HG03139 (cell line): ENCODE results near the gene ARPC4.

ENCODE experiments used
- ATAC-seq: cut with Tn5 transposase; IDR thresholded peaks from one replicate; pipeline ENCODE4 v1.9.1; 2021; ENCODE audit not compliant: unreplicated experiment

Gene ARPC4

DNA sequence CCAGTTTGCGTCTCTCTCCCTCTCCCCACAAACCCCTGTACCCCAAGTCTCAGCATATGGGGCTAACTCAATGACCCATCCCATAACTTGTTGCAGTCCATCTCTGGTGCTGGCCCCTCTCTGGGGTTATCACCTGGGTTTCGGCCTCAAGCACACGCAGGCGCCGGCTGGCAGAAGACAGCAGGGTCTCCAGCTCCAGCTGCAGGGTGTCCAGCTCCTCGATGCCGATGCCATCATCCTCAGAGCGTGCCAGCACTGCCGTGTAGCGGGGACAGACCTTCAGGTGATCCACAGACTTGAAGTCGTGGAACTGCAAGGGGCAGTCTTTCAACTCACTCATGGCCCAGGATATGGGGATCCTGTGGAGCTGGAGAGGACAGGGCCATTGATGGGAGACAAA is 1.8 kb upstream of the ARPC4 start:
- no peak for ATAC-seq

- ATAC-seq: no peak
Observed at GRCh38 chr3:9791790-9792404, 985 bp upstream of the ARPC4 start.

GRCh38 chr3:9793161-9793781 is 389 bp downstream of the ARPC4 start:
- no peak for ATAC-seq

DNA sequence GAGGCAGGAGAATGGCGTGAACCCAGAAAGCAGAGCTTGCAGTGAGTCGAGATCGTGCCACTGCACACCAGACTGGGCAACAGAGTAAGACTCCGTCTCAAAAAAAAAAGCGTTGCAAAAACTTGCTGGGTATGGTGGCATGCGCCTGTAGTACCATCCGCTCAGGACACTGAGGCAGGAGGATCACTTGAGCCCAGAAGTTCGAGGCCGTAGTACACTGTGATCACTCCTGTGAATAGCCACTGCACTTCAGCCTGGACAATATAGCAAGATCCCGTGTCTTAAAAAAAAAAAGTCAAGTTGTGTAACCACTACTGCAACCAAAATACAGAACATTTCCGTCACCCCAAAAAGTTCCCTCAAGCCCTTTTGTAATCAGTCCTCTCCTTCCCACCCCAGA is 1.5 kb downstream of the ARPC4 start:
- ATAC-seq: no peak

GRCh38 chr3:9795207-9795606 is 2.3 kb downstream of the ARPC4 start:
- ATAC-seq: no peak

DNA sequence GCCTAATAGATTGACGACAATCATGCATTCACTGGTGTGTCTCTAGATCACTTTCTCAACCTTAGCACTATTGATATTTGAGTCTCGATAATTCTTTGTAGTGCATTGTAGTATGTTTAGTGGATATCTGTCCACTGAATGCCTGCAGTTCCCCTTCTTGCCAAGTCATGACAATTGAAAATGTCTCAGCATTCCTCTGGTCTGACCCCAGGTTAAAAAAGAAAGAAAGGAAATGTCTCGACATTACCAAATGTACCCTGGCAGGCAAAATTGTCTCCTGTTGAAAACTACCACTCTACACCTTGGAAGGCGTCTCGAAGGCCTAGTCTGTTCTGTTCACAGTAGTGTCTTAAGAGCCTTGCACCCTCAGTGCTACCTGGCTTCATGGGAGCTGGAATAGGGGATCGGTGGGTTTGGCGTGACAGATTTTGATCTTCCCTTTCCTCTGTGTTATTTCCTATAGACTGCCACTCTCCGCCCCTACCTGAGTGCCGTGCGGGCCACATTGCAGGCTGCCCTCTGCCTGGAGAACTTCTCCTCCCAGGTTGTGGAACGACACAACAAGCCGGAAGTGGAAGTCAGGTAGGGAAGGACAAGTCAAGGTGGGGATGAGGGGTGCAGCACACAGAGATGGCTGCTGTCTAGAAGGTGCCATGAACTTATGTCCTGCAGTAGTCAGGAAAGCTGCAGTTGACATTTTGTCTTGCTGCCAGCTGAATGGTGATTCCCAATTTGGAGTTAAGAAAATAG is 4.5 kb downstream of the ARPC4 start:
- no peak for ATAC-seq

- ATAC-seq: no peak
Observed at GRCh38 chr3:9800529-9800928, 7.6 kb downstream of the ARPC4 start.

DNA sequence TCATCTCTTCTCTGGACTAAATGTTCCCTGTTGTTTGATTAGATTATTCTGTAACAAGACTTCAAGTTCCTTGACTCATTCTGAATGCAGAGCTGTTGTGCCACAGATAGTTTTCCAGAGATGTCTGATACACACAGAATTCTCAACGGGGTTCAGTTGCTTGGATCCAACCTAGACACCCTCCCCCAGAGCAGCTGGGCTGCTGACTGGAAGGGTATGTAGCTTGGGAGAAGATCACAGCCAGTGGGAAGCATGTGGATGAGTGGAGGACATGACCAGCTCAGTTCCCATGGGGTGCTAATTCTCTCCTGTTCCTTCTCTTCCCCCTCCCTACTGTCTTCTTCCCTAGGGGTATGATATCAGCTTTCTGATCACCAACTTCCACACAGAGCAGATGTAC is 10.6 kb downstream of the ARPC4 start:
- no peak for ATAC-seq

GRCh38 chr3:9804996-9805395 is 12.1 kb downstream of the ARPC4 start:
- ATAC-seq: no peak

DNA sequence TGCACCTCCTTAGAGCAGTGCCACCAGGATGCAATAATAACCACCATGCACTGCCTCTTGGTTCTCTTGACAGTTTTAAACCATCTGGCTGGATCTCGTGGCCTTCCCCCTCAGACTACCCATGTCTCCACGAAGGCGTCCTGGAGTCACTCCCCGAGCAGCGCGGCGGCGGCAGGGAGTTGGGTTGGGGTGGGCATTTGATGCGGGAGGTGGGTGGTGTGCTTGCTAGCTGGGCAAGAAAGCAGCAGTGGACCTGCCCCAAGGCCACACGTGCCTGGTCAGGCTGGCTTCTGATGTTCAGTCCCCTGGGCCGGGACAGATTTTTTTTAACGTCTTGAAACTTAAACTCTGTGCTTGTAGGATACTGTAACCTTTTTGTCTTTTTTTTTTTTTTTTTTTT is 13.3 kb downstream of the ARPC4 start:
- no peak for ATAC-seq

GRCh38 chr3:9806688-9807589 is 14.1 kb downstream of the ARPC4 start:
- no peak for ATAC-seq

GRCh38 chr3:9807981-9808344 is 15.1 kb downstream of the ARPC4 start:
- ATAC-seq: no peak

GRCh38 chr3:9808345-9809037 is 15.6 kb downstream of the ARPC4 start:
- ATAC-seq: no peak

GRCh38 chr3:9809239-9809614 is 16.3 kb downstream of the ARPC4 start:
- no peak for ATAC-seq

GRCh38 chr3:9809615-9810432 is 16.9 kb downstream of the ARPC4 start, which contains the start of gene TTLL3:
Gene TTLL3, plus strand, starts transcription at chr3:9810262. Its CDS starts 400 bp downstream, at chr3:9810662.
- no peak for ATAC-seq

GRCh38 chr3:9810433-9810770 is 17.5 kb downstream of the ARPC4 start:
- no peak for ATAC-seq

DNA sequence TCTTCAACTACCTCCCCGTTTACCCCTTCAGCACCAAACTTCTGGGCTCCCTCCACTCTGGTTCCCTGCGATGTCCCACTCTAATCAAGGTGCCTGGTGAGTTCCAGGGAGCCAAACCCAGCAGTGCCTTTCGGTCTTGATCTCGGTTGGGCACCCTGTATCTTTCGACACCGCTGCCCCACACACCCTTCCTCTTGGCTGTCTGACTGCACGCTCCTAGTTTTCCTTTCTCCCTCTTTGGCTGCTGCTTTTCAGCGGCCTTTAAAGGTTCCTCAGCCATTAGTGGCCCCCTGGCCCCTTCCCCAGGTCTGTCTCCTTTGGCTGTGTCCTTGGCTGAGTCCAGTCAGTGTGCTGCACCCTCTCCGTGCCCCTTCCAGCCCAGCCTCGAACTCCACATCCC is 18.0 kb downstream of the ARPC4 start:
- ATAC-seq: no peak

DNA sequence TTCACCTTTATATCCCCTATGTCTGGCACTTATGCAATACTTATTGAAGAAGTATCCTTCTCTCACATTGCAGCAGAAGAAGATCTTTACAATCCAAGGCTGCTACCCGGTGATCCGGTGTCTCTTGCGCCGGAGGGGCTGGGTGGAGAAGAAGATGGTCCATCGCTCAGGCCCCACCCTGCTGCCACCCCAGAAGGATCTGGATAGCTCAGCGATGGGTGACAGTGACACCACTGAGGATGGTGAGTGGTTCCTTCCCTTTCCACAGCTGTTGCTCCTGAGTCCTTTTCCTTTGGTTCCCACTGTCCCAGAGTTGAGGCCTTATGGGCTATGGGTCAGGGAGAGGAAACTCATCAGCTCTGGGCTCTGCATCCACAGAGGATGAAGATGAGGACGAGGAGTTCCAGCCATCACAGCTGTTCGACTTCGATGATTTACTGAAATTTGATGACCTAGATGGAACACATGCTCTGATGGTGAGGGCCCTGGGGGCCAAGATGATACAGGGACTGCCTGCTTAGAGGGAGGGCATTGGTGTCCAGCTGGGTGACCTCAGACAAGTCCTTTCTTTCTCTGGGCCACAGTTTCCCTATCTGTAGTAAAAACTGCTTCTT is 20.1 kb downstream of the ARPC4 start:
- no peak for ATAC-seq

- no peak for ATAC-seq
Observed at GRCh38 chr3:9815986-9816385, 23.1 kb downstream of the ARPC4 start.

DNA sequence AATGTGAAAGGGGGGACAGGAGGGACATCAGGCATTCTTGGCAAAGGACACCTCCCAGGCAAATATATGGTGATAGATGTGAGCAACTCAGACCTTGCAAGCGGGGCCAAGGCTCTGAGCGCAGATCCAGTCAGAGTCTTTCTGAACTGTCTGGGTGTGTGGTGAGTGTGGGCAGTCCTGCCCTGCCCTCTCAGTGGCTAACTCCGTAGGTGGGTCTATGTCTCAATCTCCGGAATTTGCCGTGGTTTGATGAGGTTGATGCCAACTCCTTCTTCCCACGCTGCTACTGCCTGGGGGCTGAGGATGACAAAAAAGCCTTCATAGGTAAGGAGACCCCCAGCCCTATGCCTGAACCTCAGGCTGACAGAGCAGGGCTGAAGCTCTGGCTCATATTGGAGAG is 24.6 kb downstream of the ARPC4 start:
- ATAC-seq: no peak
